GM10248 (cell line): ENCODE measurements around the gene IL18.

Source experiments
- CTCF ChIA-PET: fragments of 300-600 bp; sonication (Branson Sonifier 250); formaldehyde crosslinking; extraction: SDS; loops from one replicate; lab custom pipeline; 2021; ENCODE audit warnings: antibody characterized with exemption; lab: Yijun Ruan, JAX
- POLR2A ChIA-PET: fragments of 350-650 bp; sonication (Branson Sonifier 250); formaldehyde crosslinking; extraction: SDS; loops from one replicate; lab custom pipeline; 2020; ENCODE audit warnings: antibody characterized with exemption; lab: Yijun Ruan, JAX
- DNase-seq: peaks from one replicate; pipeline ENCODE4 v3.0.0; 2012; ENCODE audit errors: extremely low spot score
- CTCF ChIP-seq: IDR thresholded peaks from 2 replicates; pipeline ENCODE4 v1.5.1; 2012; ENCODE audit warnings: mild to moderate bottlenecking, low read depth; ENCODE audit errors: extremely low read depth, missing control alignments, control extremely low read depth

IL18 gene

GRCh38 chr11:112182867-112183266 is 19.0 kb upstream of the IL18 start:
- TF ChIP-seq CTCF, result no peak
- no peak for DNase-seq
- POLR2A ChIA-PET, result no interaction called here
- CTCF ChIA-PET, result no interaction called here

- no peak for DNase-seq
- CTCF ChIA-PET, result no interaction called here
- POLR2A ChIA-PET, result no interaction called here
- TF ChIP-seq CTCF, result no peak
Observed at GRCh38 chr11:112179601-112180000, 15.7 kb upstream of the IL18 start.

GRCh38 chr11:112178936-112179335 is 15.0 kb upstream of the IL18 start:
- POLR2A ChIA-PET, result no interaction called here
- no peak for TF ChIP-seq CTCF
- CTCF ChIA-PET, result no interaction called here
- no peak for DNase-seq

- CTCF ChIA-PET, result no interaction called here
- POLR2A ChIA-PET, result no interaction called here
- TF ChIP-seq CTCF, result no peak
- no peak for DNase-seq
Observed at GRCh38 chr11:112178428-112178827, 14.5 kb upstream of the IL18 start.

- POLR2A ChIA-PET, result no interaction called here
- TF ChIP-seq CTCF, result no peak
- no peak for DNase-seq
- CTCF ChIA-PET, result no interaction called here
Observed at GRCh38 chr11:112177589-112177988, 13.7 kb upstream of the IL18 start.

- CTCF ChIA-PET, result interaction anchor here (0.8 to 2.0 kb wide), 7 partner anchors 16 to 244 kb away, joined by 3 to 9 read pairs (median 5); no protein-coding TSS in a partner anchor
- DNase-seq, result no peak
Observed at GRCh38 chr11:112176077-112176476, 12.2 kb upstream of the IL18 start.

More at GRCh38 chr11:112176077-112176476, 12.2 kb upstream of the IL18 start:
- POLR2A ChIA-PET, result no interaction called here
- no peak for TF ChIP-seq CTCF
